Kidney (tissue), 14 donors: ENCODE data around the gene POU3F3. TPM values are rescaled to one million over a fixed set of nuclear protein-coding genes. Genes with fewer than 3 reads are reported as not detected.

Experiments used
- DNase-seq, 5 donors: peaks; one replicate each; pipeline ENCODE4 v3.0.0-alpha.2; 2013 to 2020
- FAIRE-seq: peaks from 2 replicates; lab custom pipeline; 2012; peaks lifted over from hg19 to GRCh38; lab: Jason Lieb, UNC
- H3K27ac ChIP-seq, 2 donors: one replicate each; pipeline ENCODE4 v1.7.0; 2013; ENCODE audit warnings: low read depth in 2 of 2, low read length in 2 of 2, inconsistent platforms in 1 of 2
- H3K27me3 ChIP-seq: one replicate; pipeline ENCODE4 v1.7.1; 2013; ENCODE audit warnings: low read length, inconsistent platforms; ENCODE audit not compliant: control insufficient read depth, insufficient read depth
- H3K36me3 ChIP-seq, 3 donors: one replicate each; pipeline versions ENCODE4 v1.7.0 to v1.7.1; 2013; ENCODE audit warnings: low read length in 3 of 3, control low read depth in 1 of 3, inconsistent platforms in 1 of 3; ENCODE audit not compliant: insufficient read depth in 3 of 3, control insufficient read depth in 2 of 3
- H3K4me1 ChIP-seq, 3 donors: one replicate each; pipeline versions ENCODE4 v1.7.0 to v1.7.1; 2013; ENCODE audit warnings: low read length in 3 of 3, inconsistent platforms in 1 of 3, low read depth in 1 of 3; ENCODE audit not compliant: control insufficient read depth in 2 of 3, insufficient read depth in 2 of 3
- H3K4me3 ChIP-seq, 3 donors: one replicate each; pipeline versions ENCODE4 v1.7.0 to v1.8.1; 2013; ENCODE audit warnings: low read length in 3 of 3, control low read depth in 1 of 3, inconsistent platforms in 1 of 3
- H3K9ac ChIP-seq, 3 donors: one replicate each; pipeline versions ENCODE4 v1.7.0 to v1.7.1; 2013; ENCODE audit warnings: low read length in 3 of 3, control low read depth in 1 of 3, inconsistent platforms in 1 of 3
- H3K9me3 ChIP-seq, 3 donors: one replicate each; pipeline versions ENCODE4 v1.7.0 to v1.7.1; 2013; ENCODE audit warnings: low read length in 3 of 3, control low read depth in 1 of 3, inconsistent platforms in 1 of 3; ENCODE audit not compliant: control insufficient read depth in 2 of 3, insufficient read depth in 1 of 3
- intact Hi-C: fragments of 100-400 bp; cut with DNase I; formaldehyde crosslinking; loops from one replicate; pipeline ENCODE4 v1.11.1; 2022
- polyA plus RNA-seq: library from polyadenylated mRNA; stranded (reverse); fragments of 350-450 nt; fragmentation: Illumina TruSeq; extraction: RNeasy Lipid Tissue Mini Kit (QIAGEN cat#74804); gene quantifications from one replicate; pipeline ENCODE4 v1.2.3, GENCODE V29; 2014; ENCODE audit warnings: low read depth, low replicate concordance; ENCODE audit not compliant: insufficient read depth
- total RNA-seq: library from RNA; stranded (reverse); fragmentation: NEBNext Ultra II Directional; extraction: Animal tissue kit (Norgen Biotek cat#: 25700); gene quantifications from one replicate; pipeline ENCODE4 v1.2.1, GENCODE V29; 2021
- TF ChIP-seq, protein P1 (sequence below): IDR thresholded peaks from 3 replicates; pipeline ENCODE4 v1.5.1; 2012; ENCODE audit warnings: mild to moderate bottlenecking, moderate library complexity, borderline replicate concordance; ENCODE audit not compliant: insufficient read depth; ENCODE audit errors: extremely low read depth
- donor health status: control.
- donor health status: control.
- donor health status: control.
- donor health status: control.
- donor health status: control.
- donor health status: DM: yes; HTN: yes; CAD: no.
- donor health status: Normal renal cell carcinoma (clear cell type).

POU3F3 gene
- total and polyA plus RNA-seq, 2 donors from 2014 or later: 31.4 to 118 TPM

DNA sequence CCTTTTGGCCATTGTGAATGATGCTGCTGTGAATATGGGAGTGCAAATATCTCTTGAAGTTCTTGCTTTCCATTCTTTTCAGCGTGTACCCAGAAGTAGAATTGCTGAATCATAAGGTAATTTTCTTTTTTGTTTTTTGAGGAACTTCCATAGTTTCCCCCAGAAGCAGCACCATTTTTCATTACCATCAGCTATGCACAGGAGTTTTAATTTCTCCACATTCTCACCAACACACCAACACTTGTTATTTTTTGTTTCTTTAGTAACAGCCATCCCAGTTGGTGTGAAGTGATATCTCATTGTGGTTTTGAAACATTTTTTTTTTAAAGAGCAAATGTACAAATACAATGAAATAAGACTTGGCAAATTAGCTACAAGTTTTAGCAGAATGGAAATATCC is 21.3 kb downstream of the POU3F3 start:
- H3K9me3 ChIP-seq: no peaks in the 10 kb centered on the region
- intact Hi-C loops: no loop called here
- TF ChIP-seq, protein P1, sequence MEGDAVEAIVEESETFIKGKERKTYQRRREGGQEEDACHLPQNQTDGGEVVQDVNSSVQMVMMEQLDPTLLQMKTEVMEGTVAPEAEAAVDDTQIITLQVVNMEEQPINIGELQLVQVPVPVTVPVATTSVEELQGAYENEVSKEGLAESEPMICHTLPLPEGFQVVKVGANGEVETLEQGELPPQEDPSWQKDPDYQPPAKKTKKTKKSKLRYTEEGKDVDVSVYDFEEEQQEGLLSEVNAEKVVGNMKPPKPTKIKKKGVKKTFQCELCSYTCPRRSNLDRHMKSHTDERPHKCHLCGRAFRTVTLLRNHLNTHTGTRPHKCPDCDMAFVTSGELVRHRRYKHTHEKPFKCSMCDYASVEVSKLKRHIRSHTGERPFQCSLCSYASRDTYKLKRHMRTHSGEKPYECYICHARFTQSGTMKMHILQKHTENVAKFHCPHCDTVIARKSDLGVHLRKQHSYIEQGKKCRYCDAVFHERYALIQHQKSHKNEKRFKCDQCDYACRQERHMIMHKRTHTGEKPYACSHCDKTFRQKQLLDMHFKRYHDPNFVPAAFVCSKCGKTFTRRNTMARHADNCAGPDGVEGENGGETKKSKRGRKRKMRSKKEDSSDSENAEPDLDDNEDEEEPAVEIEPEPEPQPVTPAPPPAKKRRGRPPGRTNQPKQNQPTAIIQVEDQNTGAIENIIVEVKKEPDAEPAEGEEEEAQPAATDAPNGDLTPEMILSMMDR: no peak
- H3K9ac ChIP-seq: no peak overlapping the region
- FAIRE-seq (no peak), DNase-seq (no peak)
- H3K4me3 ChIP-seq: no peak overlapping the region
- no peaks in the 10 kb centered on the region for H3K36me3 ChIP-seq
- H3K4me1 ChIP-seq: no peaks in the 10 kb centered on the region
- no peak overlapping the region for H3K27ac ChIP-seq
- H3K27me3 ChIP-seq: peaks cover 20% of the 10 kb centered on the region

- TF ChIP-seq, protein P1: no peak
- Histone ChIP-seq H3K27ac (no peak overlapping the region), H3K4me3 (no peak overlapping the region), H3K36me3 (no peaks in the 10 kb centered on the region), H3K4me1 (no peaks in the 10 kb centered on the region), H3K9ac (no peak overlapping the region), H3K27me3 (peaks cover 5% of the 10 kb centered on the region), H3K9me3 (no peaks in the 10 kb centered on the region)
- FAIRE-seq: no peak
- no peak for DNase-seq
- intact Hi-C loops: no loop called here
Observed at GRCh38 chr2:104876606-104877570, 23.0 kb downstream of the POU3F3 start.

GRCh38 chr2:104878863-104879512 is 25.1 kb downstream of the POU3F3 start:
- intact Hi-C loops: no loop called here

More at GRCh38 chr2:104878863-104879512, 25.1 kb downstream of the POU3F3 start:
- FAIRE-seq: no peak
- TF ChIP-seq, protein P1: no peak
- H3K4me1 ChIP-seq: no peaks in the 10 kb centered on the region
- no peak for DNase-seq
- H3K36me3 ChIP-seq: no peaks in the 10 kb centered on the region
- no peak overlapping the region for H3K4me3 ChIP-seq
- H3K9ac ChIP-seq: no peak overlapping the region
- peaks cover 2% of the 10 kb centered on the region for H3K27me3 ChIP-seq
- H3K27ac ChIP-seq: no peak overlapping the region
- H3K9me3 ChIP-seq: no peaks in the 10 kb centered on the region
